ENCODE data around the gene PCYT1B.
"Not testable (repeated sequence)": the region's sequence is repeated elsewhere in the genome, so short reads cannot be mapped to it uniquely, and the experiment has no call there.

Gene PCYT1B

DNA sequence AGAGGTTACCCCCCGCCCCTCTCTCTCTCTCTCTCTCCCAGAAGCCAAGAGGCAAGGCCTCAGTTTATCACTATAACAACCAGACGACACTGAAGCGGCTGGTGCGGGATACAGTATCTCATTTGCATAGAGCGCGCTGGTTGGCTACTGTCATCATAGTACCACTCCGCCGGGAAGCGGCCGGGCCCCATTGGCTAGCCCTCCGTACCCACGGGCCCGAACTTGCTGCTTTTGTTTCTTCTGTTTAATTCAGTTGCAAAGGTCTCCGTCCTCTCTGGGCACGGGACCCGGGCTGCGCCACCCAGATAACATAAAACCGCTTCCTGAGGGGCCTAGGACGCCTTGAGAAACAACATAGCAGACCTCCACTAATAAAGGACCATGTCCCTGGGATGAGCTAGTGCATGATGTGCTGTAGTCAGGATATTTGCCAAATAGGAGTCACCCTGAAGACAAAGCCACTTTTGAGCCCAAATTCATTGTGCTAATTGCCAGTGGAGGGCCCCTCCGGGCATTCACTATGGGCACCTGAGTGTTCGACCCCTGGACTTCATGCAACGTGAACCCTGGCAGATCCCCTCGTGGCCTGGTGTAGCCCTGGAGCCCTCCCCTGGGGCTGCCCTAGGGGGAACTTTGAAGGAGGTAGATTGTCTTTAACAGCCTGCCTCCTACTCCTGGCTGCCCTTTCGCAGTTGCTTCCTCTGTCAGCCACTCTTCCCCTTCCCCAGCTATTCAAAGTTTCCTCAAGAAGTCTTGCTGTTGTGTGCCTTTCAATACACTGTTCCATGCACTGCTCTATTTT, at the start of gene PCYT1B:
TSS of gene PCYT1B (minus strand) at position 91 of the 802 bp plus-strand sequence. CDS start 242 bp downstream, outside the sequence.
- peak; percentile 20 for DNase-seq (ENCODE audit: low spot score)

DNA sequence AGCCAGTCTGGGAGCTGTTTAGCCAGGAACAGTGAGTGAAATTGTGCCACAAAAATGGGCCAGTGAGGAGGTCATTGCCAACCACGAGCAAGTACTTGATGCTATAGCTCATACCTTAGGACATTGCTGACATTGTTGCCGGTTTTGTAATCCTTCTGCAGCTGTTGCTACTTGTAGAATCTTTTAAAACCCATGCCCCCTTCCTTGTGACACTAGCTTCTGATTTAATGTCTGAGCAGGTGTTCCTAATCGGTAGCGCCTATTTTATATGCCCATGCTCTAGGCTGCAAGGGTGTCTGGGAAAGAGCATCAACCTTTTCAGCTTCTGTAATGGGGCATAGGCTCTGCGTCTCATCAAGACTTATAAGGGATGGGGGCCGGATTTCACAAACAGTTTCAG, 49.1 kb upstream of the PCYT1B start:
- no peak for DNase-seq (ENCODE audit: low spot score)

DNA sequence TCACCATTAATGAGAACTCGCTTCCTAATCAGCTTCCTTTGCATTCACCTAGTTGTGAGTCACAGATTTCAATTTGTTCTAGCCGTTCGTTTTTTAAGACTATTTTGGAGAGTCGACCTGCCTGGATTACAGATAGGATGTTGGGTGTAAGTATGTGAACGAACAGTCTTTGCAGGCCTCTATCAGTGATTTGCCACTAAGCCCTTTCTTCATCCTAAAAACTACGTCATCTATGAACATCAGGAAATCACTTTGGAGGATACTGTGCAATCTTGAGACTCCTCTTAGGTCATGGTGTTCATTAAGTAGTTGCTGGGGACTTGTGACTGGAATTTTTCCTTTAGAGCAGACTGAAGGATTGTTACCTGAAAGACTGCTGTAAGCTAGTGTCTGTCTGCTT, 47.7 kb upstream of the PCYT1B start:
- DNase-seq (ENCODE audit: low spot score) = no peak

DNA sequence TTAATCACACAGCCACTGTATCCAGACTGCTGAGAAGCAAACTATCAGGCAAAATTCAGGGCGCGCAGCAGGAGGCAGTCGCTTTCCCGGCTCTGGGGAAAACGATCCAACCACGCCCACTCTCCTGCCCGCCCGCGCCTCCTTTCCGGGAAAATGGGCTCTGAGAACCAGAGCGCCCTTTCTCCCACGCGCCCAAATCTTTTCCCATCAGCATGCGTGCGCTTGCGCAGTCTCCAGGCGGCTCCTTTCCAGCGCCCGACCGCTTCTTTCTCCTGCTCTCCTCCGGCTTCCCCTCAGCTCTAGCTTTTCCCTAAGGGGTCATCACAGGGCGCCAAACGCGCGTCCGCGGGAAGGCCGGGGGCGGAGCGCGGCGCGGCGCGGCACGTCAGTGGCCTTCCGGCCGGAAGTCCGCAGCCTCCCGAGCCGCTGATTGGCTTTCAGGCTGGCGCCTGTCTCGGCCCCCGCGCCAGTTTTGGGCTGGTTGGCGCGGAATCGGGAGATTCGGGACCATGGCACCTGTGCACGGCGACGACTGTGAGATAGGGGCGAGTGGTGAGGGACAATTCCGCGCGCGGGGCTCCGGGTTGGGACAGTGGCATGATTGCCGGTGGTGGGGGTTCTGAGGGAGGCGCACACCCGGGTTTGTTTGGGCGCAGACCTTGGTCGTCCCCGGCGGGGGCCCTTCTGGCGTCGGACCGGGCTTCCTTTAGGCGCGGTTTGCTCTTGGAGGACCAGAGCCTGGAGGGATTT, 46.5 kb upstream of the PCYT1B start, which contains the start of gene POLA1:
TSS of gene POLA1 (plus strand) at position 466 of the 750 bp plus-strand sequence. CDS start at position 510, 44 bp downstream.
- DNase-seq (ENCODE audit: low spot score) = peak; percentile 78

DNA sequence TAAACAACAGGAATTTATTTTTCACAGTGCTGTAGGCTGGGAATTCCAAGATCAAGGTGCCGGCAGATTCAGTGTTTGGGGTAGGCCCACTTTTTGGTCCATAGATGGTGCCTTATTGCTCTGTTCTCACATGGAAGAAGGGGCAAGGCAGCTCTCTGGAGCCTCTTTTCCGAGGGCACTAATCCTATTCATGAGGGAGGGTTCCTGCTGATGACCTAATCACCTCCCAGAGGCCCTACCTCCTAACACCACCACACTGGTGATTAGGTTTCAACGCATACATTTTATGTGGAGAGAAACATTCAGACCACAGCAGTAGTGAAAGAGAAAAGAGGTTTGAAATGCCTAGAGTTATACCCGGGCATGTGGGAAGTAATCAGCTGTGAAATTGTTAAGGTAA, 45.2 kb upstream of the PCYT1B start:
- DNase-seq (ENCODE audit: low spot score) = no peak

DNA sequence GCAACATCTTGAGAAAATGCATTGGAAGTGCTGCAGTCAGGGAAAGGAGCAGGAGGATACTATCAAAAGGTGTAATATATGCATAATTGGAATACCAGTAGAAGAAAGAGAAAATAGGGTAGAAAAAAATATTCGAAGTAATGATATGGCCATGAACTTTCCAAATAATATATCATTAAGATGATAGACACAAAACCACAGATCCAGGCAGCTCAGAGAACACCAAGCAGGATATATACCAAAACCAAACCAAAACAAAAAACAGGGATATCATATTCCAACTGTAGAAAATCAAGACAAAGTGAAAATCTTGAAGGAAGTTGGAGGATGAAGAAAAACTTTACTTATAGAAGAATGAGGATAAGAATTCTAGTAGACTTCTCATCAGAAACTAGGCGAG, 36.9 kb upstream of the PCYT1B start:
- DNase-seq (ENCODE audit: low spot score) = no peak

DNA sequence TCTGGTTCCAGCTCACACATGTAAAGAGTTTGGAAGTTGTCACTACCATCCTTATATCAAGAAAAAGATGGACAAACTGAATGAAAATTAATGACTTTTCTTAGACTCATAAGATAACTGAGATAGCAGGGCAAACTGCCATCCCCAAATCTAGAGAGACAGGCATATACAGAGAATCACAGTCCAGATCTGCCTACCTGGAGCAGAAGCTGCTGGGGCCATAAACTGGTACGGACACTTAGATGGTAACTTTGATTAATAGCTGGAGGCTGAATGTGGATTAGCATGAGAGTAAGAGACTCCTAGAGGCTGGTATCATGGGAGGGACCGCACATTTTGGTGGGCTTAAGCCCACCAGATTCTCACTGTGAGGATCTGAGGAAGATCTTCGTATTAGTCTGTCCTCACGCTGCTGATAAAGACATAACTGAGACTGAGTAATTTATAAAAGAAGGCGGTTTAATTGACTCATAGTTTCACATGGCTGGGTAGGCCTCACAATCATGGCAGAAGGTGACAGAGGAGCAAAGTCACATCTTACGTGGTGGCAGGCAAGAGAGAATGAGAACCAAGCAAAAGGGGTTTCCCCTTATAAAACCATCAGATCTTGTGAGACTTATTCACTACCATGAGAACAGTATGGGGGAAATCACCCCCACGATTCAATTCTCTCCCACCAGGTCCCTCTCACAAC, 35.7 kb upstream of the PCYT1B start:
- DNase-seq (ENCODE audit: low spot score) = no peak

DNA sequence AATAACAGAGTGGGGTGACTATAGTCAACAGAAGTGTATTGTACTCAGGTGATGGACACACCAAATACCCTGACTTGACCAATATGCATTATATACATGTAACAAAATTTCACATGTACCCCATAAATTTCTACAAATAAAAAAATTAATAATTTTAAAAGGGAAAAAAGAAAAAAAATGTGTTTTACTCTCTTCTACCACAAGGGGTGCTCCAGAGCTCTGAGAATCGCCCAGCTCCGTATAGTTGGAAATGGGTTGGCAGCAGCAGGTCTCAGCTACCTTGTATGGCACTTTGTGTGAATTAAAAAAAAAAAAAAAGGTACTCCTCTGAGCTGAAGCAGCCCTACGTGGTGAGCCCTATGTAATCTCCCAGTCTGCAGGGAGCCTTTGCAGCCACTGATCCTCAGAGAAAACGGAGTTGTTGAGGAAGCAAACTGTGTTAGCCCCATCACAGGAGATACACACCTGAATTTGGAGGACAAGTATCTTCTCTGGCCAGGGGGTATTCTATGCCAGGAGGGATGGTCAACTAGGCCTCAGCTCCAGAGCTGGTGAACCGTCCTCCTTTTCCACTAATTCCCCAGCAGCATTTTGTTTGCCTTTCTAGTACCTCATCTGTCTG, 29.4 kb upstream of the PCYT1B start:
- no peak for DNase-seq (ENCODE audit: low spot score)

DNA sequence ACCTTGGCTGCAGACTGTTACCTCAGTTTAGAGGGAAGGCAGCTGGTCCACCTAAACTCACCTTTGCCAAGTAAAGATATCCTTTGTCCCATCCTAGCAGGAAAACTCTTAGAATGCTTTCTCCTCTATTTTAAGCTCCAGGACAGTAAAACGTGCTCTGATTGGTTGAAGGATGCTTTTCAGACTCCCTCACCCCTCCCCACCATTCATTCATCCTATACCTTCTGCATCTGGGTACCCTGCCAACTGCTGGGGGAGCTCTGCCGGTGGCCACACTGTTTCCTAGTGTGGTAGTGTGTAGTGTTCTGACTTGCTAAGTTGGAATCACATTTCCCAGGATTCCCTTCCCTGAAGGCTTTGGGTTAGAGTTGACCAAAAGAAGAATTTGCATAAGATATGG, 26.3 kb upstream of the PCYT1B start:
- DNase-seq (ENCODE audit: low spot score) = no peak

DNA sequence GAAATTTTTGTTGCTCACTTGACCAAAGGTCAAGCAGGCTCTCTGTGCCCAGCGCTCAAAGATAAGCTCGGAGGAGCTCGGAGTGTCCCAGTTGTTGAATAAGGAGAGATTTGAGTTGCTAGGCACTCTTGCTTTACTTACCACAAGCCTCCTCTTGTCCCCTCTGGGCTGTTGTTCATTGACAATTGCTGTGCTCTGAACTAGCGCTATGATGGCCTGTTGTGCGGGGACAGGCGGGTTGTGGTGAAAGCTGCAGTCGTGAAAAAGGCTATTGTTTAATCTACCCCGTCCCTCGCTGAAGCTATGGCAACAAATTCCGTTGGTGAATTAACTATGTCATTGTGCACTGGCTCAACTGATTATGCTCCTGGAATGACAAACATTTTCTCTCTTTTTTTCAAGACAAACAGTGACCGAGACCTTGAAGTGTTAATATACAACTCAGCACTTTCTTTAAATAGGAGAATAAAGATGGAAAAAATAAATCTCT, 25.6 kb upstream of the PCYT1B start:
- DNase-seq (ENCODE audit: low spot score) = no peak

DNA sequence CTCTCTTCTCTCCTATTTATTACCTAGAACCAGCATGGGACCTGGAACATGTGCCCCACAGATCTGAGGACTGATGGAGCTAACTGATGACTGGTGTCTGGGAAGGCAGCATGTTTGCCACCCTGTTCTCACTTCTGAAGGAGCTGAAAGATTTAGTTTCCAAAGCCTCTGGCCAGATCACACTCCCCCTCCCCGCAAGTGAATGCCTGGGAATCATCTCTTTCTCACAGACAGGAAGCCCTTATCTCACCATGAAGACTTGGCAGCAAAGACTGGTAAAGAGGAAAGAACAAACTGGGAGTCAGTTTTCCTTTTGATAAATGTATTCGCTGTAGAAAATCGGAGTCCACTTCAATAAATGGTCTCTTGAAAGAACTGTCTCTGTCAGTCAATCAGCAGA, 21.0 kb upstream of the PCYT1B start:
- no peak for DNase-seq (ENCODE audit: low spot score)

DNA sequence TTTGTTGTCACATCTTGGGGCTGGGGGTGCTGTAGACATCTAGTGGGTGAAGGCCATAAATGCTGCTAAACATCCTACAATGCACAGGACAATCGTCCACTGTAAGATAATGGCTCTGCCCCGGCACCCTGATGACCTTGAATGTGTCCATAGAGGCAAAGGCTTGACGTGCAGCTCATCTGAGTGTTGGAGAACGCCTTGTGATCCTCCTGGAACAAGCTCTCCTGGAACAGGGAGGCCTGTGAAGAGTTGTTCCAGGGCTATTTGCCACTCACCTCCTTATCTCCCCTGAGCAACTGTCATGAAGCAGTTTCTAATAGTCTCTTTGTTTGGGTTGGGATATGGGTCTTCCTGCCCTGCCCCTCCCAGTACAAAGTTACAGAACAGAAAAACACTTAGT, 15.2 kb upstream of the PCYT1B start:
- DNase-seq (ENCODE audit: low spot score) = no peak

DNA sequence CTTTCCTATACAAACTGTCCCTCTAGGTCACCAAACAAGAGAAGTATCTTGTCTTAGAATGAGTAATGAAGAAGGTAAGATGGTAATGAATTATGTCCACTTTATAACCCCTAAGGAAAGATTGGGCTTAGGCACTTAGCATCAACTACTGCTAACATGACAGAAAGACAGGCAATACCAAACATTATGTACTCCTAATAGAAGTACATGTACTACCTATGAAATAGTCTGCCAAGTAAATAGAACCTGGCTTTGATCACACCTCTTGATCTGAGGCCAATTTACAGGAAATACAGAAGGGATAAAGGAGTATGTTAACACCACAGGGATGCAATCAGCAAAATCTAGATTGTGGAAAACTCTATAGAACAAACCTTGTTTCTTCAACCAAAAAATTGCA, 14.1 kb upstream of the PCYT1B start:
- DNase-seq (ENCODE audit: low spot score) = no peak

DNA sequence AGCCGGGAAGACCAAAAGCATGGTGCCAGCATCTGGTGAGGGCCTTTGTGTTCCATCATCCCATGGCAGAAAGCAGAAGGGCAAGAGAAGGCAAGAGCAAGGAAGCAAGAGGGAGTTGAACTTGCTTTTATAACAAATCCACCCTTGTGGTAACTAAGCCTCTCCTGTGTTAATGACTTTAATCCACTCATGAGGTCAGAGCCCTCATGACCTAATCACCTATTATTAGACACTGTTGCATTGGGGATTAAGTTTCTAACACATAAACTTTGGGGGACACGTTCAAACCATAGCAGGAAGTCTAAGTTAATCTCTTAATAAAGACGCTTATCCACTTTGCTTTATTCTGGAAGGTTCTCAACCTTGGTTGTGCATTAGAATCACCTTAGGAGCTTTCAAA, 12.5 kb upstream of the PCYT1B start:
- DNase-seq (ENCODE audit: low spot score) = no peak

DNA sequence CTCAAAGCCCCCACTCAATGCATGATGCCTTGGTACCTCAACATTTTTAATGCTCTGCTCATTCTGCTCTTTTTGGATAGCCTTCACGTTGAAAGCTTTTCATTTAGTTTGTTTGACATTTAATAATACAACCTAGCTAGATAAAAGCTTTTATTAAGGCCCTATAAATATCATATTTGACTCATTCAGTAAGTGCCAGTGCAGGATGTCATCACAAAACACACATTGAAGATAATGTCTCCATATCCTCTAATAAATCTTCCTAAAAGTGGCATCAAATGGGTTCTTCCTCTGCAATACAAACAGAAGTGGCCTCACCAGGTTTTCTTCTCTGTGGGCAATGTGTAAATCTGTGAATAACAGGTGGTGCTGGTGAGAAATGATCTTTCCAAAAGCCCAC, 12.0 kb upstream of the PCYT1B start:
- no peak for DNase-seq (ENCODE audit: low spot score)

DNA sequence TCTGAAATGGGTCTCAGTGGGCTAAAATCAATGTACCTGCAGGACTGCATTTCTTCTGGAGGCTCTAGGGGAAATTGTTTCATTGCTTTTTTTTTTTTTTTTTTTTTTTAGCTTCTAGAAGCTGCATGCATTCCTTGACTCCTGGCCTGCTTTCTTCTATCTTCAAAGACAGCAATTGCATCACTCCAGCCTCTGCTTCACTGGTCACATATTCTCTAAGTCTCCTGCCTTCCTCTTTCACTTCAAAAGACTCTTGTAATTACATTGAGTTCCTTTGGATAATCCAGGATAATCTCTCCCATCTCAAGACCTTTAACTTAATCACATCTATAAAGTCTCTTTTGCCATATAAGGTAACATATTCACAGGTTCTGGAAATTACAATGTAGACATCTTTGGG, 11.3 kb upstream of the PCYT1B start:
- DNase-seq (ENCODE audit: low spot score) = no peak

DNA sequence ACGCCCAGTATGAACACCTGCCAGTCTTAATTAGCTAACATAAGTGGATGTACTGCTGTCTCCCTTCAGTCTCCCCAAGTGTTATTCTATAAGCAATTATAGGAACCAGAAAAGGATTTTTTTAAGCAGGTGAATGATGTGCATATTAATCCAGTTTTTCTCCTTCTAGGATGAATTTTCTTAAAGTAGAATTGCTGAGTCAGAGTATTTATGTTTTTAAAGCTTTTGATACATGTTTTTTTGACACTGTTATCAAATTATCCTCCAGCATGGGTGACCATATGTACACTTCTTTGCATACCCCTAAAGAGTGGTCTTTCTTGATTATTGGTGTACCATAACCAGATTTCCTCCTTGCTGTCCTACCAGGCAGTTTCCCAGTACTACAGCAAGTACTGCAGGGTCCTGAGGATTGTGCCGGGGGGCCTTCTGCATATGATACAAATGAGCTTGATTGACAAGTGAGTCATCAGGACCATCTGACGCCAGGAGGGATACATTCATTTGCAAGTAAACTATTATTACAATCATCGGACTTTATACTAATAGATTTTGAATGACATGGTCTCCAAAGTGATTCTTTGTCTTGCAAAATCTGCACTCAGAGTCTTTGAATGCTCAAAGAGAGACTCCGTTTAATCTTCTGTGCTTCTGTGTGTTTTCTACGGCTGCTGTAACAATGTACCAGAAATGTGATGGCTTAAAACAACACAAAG, 10.7 kb upstream of the PCYT1B start:
- DNase-seq (ENCODE audit: low spot score) = no peak

DNA sequence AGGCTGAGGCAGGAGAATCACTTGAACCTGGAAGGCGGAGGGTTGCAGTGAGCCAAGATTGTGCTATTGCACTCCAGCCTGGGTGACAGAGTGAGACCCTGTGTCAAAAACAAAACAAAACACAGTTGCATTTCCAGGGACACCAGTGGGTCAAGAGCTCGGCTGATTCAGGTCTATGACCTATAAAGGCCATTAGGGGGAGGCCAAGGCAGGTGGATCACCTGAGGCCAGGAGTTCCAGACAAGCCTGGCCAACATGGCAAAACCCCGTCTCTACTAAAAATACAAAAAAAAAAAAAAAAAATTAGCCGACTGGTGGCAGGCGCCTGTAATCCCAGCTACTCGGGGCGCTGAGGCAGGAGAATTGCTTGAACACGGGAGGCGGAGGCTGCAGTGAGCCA, 8.5 kb upstream of the PCYT1B start:
- DNase-seq (ENCODE audit: low spot score) = not testable (repeated sequence)

DNA sequence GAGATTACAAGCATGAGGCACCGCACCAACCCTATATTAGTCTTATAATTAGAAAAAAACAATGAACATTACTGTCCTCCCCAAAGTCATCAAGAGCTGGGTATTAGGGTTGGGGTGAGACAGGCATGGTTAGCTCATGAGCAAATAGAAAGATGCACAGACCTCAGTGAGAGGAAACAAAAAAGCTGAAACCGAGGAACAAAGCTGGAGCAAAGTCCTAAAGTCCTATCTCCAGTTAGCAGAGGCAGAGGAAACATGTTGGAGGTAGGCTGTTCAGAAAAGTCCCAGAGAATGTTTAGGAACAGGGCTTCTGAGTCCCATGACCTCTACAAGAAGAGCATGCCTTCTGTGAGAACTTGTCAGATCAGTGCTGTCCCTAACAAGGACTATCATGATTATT, 4.6 kb upstream of the PCYT1B start:
- no peak for DNase-seq (ENCODE audit: low spot score)

DNA sequence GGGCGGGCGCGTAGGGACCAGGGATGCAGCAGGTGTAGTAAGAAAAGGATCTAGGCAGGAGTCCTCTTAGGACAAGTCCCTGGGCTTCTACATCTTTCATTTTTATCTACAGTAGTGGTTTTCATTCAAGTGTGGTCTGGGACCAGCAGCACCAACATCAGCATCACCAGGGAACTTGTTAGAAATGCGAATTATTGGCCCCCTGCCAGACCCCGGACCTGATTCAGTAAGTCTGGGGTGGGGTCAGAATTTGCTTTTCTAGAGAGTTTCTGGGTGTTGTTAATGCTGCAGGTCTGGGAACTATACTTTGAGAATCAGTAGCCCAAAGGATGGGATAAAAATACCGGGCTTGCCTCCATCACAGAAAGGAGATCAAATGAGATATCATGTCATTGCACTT, 1.3 kb upstream of the PCYT1B start:
- no peak for DNase-seq (ENCODE audit: low spot score)

DNA sequence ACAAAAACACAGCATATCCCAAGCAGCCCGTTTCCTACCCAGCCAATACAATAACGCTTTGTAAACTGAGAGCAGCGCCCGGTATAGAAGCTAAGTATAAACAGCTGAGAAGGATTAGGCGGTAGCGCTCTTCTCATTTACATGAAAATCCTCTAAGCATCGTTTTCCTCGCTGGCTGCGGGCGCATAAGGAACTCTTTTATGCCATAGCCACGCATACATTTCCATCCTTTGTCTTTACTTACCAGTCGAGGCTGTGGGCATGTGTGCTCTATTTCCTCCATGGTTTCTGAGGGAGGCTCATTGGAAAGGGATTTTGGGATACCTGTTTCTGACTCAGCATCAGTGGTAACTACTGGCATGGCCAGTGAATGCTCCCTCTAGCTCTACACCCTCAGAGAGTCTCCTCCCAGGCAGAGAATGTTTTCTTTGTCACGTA, 383 bp downstream of the PCYT1B start:
- DNase-seq (ENCODE audit: low spot score) = no peak
